PC-3 (cell line): ENCODE data around the gene CPS1.

Experiments used
- CTCF ChIP-seq: fragments of 300-600 bp; sonication (generic); conservative IDR thresholded peaks from 2 replicates; pipeline ENCODE4 v1.5.1; 2017; ENCODE audit warnings: antibody characterized with exemption, low read depth, mild to moderate bottlenecking, low read length
- EZH2 ChIP-seq: fragments of 300-600 bp; sonication (generic); IDR thresholded peaks from one replicate; pipeline ENCODE4 v1.6.1; 2017; ENCODE audit warnings: antibody characterized with exemption, mild to moderate bottlenecking, low read length; ENCODE audit not compliant: unreplicated experiment
- EZH2phosphoT487 ChIP-seq: fragments of 300-600 bp; sonication (generic); IDR thresholded peaks from 2 replicates; pipeline ENCODE4 v1.6.1; 2018; ENCODE audit warnings: mild to moderate bottlenecking, antibody characterized with exemption, low read length, borderline replicate concordance

- TF ChIP-seq EZH2phosphoT487 (no peak), CTCF (no peak), EZH2 (no peak)
Observed at GRCh38 chr2:210686401-210686800, 130.0 kb downstream of the CPS1 start.
